ENCODE measurements around the gene SCAMP3. TPM values are rescaled to one million over a fixed set of nuclear protein-coding genes. Genes with fewer than 3 reads are reported as not detected.

SCAMP3 gene
- total and polyA plus RNA-seq, 2 experiments from 2014 or later: 50.5 to 52.5 TPM

DNA sequence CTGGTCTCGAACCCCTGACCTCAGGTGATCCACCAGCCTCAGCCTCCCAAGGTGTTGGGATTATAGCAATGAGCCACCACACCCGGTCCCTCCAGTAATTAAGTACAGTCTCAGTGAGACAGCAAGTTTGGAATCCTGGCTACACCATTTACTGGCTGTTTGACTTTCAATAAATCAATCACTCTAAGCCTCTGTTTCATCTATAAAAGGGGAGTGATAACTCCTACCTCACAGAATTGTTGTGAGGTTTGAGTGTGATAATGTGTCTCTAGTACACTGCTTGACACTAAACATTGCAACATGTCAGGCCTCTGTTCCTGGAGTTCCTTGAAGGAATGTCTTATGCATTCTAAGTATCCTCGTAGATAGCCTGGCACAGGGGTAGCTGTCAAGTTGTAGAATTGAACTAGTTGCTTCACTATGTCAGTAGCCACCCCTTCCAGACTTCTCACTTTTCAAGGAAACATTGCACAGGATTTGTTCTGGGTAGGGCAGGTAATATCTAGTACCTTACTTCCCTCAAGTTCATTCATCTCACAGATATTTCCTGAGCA is 19.3 kb downstream of the SCAMP3 start:
- H3K79me2 ChIP-seq (replicated peaks; ENCODE audit: insufficient read depth): 0 out of 2 replicates have a peak, but pooled peaks cover 7% of the 10 kb centered on the region
- peaks cover 32% of the 10 kb centered on the region for H3K27me3 Mint-ChIP-seq (ENCODE audit: insufficient read depth, low read depth, poor library complexity)
- peak overlapping the region; percentile 70 for H3K4me3 ChIP-seq
- H3K4me1 ChIP-seq (ENCODE audit: insufficient read depth): peaks cover 19% of the 10 kb centered on the region
- H3K27me3 ChIP-seq (ENCODE audit: insufficient read depth): peaks cover 30% of the 10 kb centered on the region
- peak overlapping the region; percentile 90; the same call in 1 of the 2 replicates for H3K4me2 ChIP-seq
- no peaks in the 10 kb centered on the region for H3K9me2 ChIP-seq (ENCODE audit: insufficient read depth)
- H3K27ac Mint-ChIP-seq: no peak overlapping the region
- H3F3A ChIP-seq (replicated peaks; ENCODE audit: low read depth): 0 out of 2 replicates have a peak, but pooled peaks cover 10% of the 10 kb centered on the region
- H4K20me1 ChIP-seq (replicated peaks; ENCODE audit: insufficient read depth): no peaks in the 10 kb centered on the region
- H2AFZ ChIP-seq: no peak overlapping the region
- H3K36me3 ChIP-seq (ENCODE audit: insufficient read depth): no peaks in the 10 kb centered on the region
- H3K36me3 Mint-ChIP-seq (ENCODE audit: low read depth): peaks cover 17% of the 10 kb centered on the region; the same call in 2 of the 3 replicates
- H3K4me1 Mint-ChIP-seq: peaks cover 17% of the 10 kb centered on the region
- H3K4me3 Mint-ChIP-seq: peak overlapping the region; percentile 69
- TF ChIP-seq POLR2AphosphoS5 (IDR thresholded peaks at IDR 0.05; ENCODE audit: low read depth) (no peak), JUNB (IDR thresholded peaks at IDR 0.05; ENCODE audit: unreplicated experiment) (no peak), STAT1 (IDR thresholded peaks at IDR 0.05; ENCODE audit: unreplicated experiment) (no peak), EZH2 (IDR thresholded peaks at IDR 0.05; ENCODE audit: low read depth, unreplicated experiment) (no peak), NANOG (IDR thresholded peaks at IDR 0.05; ENCODE audit: borderline replicate concordance) (no peak), ZNF114 (CRISPR knock-in tag; IDR thresholded peaks at IDR 0.05) (no peak), EZH2phosphoT487 (IDR thresholded peaks at IDR 0.05; ENCODE audit: unreplicated experiment) (no peak)
- TF ChIP-seq, protein P1, sequence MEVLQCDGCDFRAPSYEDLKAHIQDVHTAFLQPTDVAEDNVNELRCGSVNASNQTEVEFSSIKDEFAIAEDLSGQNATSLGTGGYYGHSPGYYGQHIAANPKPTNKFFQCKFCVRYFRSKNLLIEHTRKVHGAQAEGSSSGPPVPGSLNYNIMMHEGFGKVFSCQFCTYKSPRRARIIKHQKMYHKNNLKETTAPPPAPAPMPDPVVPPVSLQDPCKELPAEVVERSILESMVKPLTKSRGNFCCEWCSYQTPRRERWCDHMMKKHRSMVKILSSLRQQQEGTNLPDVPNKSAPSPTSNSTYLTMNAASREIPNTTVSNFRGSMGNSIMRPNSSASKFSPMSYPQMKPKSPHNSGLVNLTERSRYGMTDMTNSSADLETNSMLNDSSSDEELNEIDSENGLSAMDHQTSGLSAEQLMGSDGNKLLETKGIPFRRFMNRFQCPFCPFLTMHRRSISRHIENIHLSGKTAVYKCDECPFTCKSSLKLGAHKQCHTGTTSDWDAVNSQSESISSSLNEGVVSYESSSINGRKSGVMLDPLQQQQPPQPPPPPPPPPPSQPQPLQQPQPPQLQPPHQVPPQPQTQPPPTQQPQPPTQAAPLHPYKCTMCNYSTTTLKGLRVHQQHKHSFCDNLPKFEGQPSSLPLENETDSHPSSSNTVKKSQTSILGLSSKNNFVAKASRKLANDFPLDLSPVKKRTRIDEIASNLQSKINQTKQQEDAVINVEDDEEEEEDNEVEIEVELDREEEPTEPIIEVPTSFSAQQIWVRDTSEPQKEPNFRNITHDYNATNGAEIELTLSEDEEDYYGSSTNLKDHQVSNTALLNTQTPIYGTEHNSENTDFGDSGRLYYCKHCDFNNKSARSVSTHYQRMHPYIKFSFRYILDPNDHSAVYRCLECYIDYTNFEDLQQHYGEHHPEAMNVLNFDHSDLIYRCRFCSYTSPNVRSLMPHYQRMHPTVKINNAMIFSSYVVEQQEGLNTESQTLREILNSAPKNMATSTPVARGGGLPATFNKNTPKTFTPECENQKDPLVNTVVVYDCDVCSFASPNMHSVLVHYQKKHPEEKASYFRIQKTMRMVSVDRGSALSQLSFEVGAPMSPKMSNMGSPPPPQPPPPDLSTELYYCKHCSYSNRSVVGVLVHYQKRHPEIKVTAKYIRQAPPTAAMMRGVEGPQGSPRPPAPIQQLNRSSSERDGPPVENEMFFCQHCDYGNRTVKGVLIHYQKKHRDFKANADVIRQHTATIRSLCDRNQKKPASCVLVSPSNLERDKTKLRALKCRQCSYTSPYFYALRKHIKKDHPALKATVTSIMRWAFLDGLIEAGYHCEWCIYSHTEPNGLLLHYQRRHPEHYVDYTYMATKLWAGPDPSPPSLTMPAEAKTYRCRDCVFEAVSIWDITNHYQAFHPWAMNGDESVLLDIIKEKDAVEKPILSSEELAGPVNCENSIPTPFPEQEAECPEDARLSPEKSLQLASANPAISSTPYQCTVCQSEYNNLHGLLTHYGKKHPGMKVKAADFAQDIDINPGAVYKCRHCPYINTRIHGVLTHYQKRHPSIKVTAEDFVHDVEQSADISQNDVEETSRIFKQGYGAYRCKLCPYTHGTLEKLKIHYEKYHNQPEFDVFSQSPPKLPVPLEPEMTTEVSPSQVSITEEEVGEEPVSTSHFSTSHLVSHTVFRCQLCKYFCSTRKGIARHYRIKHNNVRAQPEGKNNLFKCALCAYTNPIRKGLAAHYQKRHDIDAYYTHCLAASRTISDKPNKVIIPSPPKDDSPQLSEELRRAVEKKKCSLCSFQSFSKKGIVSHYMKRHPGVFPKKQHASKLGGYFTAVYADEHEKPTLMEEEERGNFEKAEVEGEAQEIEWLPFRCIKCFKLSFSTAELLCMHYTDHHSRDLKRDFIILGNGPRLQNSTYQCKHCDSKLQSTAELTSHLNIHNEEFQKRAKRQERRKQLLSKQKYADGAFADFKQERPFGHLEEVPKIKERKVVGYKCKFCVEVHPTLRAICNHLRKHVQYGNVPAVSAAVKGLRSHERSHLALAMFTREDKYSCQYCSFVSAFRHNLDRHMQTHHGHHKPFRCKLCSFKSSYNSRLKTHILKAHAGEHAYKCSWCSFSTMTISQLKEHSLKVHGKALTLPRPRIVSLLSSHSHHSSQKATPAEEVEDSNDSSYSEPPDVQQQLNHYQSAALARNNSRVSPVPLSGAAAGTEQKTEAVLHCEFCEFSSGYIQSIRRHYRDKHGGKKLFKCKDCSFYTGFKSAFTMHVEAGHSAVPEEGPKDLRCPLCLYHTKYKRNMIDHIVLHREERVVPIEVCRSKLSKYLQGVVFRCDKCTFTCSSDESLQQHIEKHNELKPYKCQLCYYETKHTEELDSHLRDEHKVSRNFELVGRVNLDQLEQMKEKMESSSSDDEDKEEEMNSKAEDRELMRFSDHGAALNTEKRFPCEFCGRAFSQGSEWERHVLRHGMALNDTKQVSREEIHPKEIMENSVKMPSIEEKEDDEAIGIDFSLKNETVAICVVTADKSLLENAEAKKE (CRISPR knock-in tag; IDR thresholded peaks at IDR 0.05): no peak
- TF ChIP-seq, protein P2, sequence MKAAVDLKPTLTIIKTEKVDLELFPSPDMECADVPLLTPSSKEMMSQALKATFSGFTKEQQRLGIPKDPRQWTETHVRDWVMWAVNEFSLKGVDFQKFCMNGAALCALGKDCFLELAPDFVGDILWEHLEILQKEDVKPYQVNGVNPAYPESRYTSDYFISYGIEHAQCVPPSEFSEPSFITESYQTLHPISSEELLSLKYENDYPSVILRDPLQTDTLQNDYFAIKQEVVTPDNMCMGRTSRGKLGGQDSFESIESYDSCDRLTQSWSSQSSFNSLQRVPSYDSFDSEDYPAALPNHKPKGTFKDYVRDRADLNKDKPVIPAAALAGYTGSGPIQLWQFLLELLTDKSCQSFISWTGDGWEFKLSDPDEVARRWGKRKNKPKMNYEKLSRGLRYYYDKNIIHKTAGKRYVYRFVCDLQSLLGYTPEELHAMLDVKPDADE (IDR thresholded peaks at IDR 0.05): no peak
- H3K27ac ChIP-seq (ENCODE audit: low read depth): no peak overlapping the region
- no peak for DNase-seq (ENCODE audit: low spot score)
- H3K9me3 Mint-ChIP-seq: no peaks in the 10 kb centered on the region
- ATAC-seq: no peak
